Measurements from ENCODE around the gene TRHDE.

GRCh38 chr12:72673853-72674252 lies 401.7 kb downstream of the TRHDE start:
- TF ChIP-seq, protein P1, sequence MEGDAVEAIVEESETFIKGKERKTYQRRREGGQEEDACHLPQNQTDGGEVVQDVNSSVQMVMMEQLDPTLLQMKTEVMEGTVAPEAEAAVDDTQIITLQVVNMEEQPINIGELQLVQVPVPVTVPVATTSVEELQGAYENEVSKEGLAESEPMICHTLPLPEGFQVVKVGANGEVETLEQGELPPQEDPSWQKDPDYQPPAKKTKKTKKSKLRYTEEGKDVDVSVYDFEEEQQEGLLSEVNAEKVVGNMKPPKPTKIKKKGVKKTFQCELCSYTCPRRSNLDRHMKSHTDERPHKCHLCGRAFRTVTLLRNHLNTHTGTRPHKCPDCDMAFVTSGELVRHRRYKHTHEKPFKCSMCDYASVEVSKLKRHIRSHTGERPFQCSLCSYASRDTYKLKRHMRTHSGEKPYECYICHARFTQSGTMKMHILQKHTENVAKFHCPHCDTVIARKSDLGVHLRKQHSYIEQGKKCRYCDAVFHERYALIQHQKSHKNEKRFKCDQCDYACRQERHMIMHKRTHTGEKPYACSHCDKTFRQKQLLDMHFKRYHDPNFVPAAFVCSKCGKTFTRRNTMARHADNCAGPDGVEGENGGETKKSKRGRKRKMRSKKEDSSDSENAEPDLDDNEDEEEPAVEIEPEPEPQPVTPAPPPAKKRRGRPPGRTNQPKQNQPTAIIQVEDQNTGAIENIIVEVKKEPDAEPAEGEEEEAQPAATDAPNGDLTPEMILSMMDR (IDR thresholded peaks at IDR 0.05): no peak
- TF ChIP-seq REST (IDR thresholded peaks at IDR 0.05; ENCODE audit: insufficient read depth in 1 of 2, low read depth in 2 of 2, low read length in 1 of 2) (no peak), POLR2AphosphoS5 (IDR thresholded peaks at IDR 0.05; ENCODE audit: low read depth, low read length) (no peak)

All from Panc1 (cell line).